22Rv1 (cell line): Measurements from ENCODE around the gene ORM1.

ENCODE experiments used
- CTCF ChIP-seq: fragments of 450-650 bp; IDR thresholded peaks from 2 replicates; pipeline ENCODE4 v1.5.1; 2017; ENCODE audit warnings: mild to moderate bottlenecking
- ZFX ChIP-seq: fragments of 450-650 bp; IDR thresholded peaks from 2 replicates; pipeline ENCODE4 v1.6.1; 2017; ENCODE audit warnings: antibody characterized with exemption, borderline replicate concordance

- TF ChIP-seq CTCF (no peak), ZFX (no peak)
These were observed 50.1 kb downstream of the ORM1 start for GRCh38 chr9:114372921-114373448.
